GM12873 (cell line): ENCODE measurements around the gene METAP1D.

Source experiments
- TF ChIP-seq, protein P1 (sequence below): IDR thresholded peaks from 2 replicates; pipeline ENCODE4 v1.5.1; 2012; ENCODE audit warnings: low read depth, mild to moderate bottlenecking, moderate library complexity, low read length, control low read depth; ENCODE audit not compliant: insufficient read depth; ENCODE audit errors: missing control alignments

The METAP1D gene

DNA sequence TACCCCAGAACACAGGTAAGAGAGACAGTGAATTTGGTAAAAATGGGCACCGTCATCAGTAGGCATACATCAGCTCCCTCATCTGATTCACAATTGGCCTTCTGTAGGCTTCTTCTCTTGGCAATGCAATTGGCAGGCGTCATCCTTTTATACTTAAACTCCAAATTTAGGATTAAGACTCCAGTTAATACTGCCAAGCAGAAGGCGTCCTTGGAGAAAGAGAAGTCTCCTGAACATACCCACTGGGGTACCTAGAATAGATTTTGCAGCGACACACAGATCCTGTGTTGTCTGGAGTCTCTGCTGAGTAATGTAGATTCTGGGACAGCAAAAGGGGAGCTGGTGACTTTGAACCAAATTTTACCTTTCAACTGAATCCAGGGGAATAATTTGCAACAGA is 592 bp upstream of the METAP1D start:
- TF ChIP-seq, protein P1, sequence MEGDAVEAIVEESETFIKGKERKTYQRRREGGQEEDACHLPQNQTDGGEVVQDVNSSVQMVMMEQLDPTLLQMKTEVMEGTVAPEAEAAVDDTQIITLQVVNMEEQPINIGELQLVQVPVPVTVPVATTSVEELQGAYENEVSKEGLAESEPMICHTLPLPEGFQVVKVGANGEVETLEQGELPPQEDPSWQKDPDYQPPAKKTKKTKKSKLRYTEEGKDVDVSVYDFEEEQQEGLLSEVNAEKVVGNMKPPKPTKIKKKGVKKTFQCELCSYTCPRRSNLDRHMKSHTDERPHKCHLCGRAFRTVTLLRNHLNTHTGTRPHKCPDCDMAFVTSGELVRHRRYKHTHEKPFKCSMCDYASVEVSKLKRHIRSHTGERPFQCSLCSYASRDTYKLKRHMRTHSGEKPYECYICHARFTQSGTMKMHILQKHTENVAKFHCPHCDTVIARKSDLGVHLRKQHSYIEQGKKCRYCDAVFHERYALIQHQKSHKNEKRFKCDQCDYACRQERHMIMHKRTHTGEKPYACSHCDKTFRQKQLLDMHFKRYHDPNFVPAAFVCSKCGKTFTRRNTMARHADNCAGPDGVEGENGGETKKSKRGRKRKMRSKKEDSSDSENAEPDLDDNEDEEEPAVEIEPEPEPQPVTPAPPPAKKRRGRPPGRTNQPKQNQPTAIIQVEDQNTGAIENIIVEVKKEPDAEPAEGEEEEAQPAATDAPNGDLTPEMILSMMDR, result no peak

DNA sequence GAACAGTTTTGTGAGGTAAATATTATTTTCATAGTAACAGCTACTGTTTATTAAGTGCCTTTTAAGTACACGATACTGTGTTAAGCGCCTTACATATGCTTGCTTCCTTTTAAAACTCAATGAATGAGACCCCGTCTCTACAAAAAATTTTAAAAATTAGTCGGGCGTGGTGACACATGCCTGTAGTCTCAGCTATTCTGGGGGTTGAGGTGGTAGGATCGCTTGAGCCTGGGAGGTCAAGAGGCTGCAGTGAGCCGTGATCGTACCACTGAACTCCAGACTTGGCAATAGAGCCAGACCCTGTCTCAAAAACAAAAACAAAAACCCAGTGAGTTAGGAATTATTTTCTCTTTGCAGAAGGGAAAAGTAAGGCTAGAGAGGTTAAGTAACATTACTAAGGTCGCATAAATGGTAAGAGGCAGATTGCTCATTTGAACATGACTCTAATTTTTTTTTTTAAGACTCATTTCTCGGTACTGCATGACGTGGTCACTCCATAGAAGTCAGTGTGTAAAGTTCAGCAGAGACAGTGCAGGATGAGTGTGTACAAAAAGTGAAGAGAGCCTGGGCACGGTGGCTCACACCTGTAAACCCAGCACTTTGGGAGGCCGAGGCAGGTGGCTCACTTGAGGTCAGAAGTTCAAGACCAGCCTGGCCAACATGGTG is 1.1 kb downstream of the METAP1D start:
- TF ChIP-seq, protein P1, result no peak

DNA sequence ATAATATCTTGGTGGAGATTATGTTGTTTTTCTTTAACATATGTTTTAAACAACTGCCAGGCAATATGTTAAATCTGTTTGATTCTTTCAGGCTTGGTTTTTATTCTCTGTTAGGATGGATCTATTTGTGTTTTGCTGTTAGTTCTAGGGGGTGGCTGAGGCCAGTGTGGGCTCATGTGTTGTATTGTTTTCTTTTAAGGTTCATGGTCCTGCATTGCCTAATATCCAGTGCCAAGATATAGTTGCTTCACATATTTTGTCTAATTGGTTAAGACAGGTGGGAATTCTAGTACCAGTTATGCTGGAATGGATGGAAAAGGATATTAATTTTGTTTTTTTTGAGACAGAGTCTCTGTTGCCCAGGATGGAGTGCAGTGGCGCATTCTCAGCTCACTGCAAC is 7.6 kb downstream of the METAP1D start:
- TF ChIP-seq, protein P1, result no peak

GRCh38 chr2:172009823-172010222 is 10.1 kb downstream of the METAP1D start:
- TF ChIP-seq, protein P1, result no peak

- TF ChIP-seq, protein P1, result no peak
Observed at GRCh38 chr2:172011812-172012575, 12.2 kb downstream of the METAP1D start.

DNA sequence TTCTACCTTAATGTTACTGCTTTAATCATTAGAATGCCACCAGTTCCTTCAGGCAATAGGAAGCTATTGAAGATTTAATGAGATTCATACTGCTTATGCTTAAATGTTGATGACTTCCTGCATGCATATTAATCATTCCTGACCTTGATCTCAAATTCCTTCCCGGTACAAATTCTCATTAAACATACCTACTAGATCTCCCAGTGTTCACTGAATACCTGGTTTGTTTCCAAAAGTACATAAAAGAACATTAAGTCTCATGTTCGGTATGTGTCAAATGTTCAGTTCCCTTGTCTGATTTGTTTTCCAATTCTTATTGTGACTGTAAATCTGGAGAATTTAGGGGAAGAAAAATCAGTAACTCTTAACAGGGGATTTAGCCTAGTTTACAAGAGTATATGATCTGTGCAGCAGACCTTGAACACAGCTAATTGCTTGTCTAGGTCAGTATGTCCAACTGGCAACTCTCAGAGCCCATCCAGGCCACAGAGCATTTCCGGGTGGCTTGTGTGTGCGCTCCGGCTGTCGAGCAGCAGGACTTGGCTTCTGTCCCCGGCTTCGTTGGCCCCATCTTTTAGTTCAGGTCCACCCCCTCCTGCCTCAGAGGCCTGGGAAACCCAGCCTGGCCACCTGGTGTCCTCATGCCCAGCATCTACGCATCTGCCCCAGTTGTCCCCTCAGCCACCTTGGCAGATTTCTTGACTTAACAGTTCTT is 13.1 kb downstream of the METAP1D start:
- TF ChIP-seq, protein P1, result no peak

- TF ChIP-seq, protein P1, result no peak
Observed at GRCh38 chr2:172013396-172013795, 13.6 kb downstream of the METAP1D start.
